GM18868 (cell line): ENCODE data around the gene RNF223.
"Not testable (repeated sequence)": the region's sequence is repeated elsewhere in the genome, so short reads cannot be mapped to it uniquely, and the experiment has no call there.

ENCODE experiments used
- ATAC-seq: cut with Tn5 transposase; IDR thresholded peaks from one replicate; pipeline ENCODE4 v1.9.1; 2021; ENCODE audit warnings: mild to moderate bottlenecking, moderate library complexity; ENCODE audit not compliant: unreplicated experiment

RNF223 gene

DNA sequence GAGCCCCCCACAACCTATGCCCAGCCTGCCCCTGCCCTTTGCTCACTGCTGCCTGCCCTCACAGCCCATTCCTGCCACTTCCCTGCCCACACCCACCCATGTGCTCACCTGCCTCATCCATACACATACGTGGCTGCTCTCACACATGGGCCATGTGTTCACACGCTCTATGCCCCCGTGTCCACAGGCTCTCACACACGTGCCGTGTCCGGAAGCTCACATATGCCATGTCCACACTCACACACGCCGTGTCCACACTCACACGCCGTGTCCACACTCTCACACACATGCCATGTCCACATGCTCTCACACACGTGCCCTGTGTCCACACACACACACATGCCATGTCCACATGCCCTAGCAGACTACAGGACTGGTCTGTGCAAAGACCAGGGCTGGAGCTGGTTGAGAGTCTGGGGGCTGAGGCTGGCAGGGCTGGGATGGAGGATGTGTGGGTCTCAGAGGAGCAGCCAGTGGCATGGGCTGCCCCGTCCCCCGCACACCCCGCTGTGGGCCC, 583 bp upstream of the RNF223 start:
- no peak for ATAC-seq

- no peak for ATAC-seq
These were observed 1.0 kb downstream of the RNF223 start for GRCh38 chr1:1072849-1073742.

GRCh38 chr1:1072299-1072848, 1.7 kb downstream of the RNF223 start:
- no peak for ATAC-seq

DNA sequence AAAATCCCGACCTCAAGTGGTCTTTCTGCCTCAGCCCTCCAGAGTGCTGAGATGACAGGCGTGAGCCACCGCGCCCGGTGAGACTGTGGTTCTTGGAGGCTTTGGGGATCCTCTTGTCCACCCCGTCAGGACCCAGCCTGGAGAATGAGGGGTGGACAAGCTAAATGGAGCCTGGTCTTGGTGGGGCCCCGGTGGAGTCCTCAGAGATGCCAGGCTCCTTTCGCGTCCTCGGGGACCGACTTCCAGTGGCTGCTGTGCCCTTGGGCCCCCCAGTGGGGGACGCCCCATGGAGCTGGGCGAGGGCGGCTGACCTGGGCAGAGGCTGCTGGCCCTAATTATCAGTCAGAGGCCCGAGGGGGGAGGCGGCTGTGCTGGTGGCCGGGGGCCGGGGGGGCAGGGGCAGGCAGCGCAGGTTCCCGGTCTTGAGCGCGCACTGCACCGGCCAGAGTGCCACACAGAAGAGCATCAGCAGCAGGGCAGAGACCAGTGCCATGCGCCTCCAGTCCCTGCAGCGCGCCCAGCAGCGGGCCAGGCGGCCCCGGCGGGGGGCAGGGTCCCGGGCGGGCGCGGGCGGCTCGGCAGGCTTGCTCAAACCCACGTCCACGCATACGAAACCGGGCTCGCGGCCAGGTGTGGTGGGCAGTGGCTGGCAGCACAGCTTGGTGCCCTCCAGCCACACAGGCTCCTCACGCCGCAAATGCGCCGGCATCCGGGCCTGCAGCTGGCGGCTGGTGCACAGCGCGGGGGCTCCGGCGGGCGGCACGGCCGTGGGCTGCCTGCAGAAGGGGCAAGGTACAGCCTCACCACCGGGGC, 2.4 kb downstream of the RNF223 start:
- no peak for ATAC-seq

DNA sequence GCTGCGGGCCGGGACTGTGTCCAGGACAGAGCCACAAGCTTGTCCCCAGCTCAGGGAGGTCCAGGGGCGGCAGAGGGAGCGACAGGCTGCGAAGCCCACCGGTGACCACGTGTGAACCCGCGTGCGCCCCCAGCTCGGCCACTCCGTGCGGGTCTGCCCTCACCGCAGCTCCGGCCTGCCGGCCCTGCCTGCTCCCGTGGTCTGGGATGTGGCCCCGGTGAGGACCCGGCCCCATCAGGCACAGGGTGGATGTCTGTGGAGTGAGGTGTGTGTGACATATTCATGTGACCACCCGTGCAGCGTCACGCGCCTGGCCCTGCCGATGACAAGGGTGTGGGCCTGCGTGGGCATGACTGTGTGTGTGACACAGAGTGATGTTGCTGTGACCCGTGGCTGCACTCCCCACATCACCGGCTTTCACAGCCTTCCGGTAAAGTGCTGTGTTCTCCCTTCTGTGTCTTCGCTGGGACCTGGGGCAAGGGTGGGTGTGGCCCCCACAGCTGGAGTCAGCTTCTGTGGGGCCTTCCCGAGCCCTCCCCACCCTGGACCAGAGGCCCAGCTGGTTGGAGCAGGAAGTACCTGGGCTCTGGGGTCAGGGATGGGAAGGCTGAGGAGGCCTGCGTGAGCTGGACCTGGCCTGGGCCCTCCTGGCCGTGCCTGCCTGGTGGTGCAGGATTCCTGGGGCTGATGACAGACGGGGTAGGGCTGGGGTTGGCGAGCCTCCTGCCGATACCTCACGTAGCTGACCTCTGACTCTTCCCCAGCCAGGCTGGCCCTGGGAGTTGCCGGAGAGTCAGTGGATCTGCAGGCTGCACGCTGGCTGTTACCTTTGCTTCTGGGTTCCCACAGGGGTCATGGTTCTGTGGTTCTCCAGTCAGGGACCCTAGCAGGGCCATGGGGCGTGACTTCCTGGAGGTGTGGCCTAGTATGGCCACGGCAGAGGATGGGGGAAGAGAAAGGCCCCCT, 4.1 kb downstream of the RNF223 start:
- no peak for ATAC-seq

DNA sequence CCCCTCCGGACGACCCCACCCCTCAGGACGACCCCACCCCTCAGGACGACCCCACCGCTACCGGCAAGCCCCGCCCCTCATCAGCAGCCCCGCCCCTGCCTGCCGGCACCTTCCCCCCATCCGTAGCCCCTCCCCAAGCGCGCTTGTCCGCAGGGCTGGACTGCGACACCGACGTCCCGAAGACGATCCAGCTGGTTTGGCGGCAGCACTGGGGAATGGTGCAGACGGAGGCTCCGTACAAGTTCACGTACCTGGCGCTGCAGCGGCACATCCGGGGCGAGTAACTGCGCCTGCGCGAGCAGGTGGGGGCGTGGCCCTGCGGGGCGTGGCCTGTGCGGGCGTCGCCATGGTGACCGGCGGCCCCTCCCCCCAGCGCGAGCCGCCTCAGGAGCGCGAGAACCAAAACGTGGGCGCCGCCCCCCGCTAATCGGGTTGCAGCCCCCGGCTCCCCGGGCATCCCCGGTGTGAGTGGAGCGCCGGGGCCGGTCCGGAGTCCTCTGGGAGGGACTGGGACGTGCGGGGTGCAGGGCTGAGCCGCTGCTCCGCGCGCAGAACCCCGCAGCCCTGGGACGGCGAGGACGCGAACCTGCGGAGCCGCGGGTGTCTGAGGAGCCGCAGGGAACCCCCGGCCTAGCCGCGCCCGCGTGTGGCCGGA, 4.9 kb downstream of the RNF223 start:
- peak; percentile 49 for ATAC-seq

GRCh38 chr1:1068517-1069055, 5.5 kb downstream of the RNF223 start:
- no peak for ATAC-seq

- ATAC-seq: no peak
These were observed 6.1 kb downstream of the RNF223 start for GRCh38 chr1:1067860-1068516.

DNA sequence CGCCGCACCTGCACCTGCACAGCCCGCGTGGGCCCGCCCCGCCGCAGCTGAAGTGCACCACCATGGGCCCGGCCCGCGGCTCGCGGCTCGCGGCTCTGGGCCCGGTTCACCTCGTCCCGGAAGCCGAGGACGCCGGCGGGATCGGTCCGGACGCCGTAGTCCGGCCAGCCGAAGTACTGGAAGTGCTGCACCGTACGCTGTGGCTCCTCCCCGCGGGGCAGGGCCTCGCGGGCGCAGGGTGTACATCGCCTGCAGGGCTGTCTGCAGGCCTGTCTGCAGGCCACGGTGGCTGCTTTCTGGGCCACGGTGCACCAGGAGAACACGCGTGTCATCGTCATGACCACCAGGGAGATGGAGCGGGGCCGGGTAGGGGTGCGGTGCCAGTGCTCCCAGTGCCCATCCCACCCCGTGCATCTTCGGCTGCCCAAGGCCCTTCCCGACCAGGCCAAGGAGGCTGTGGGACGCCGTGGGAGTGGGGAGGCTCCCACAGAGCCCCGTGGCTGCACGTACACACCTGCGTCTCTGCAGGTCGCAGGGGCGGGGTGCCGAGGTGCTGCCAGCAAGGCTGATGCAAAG, 6.7 kb downstream of the RNF223 start:
- no peak for ATAC-seq

- ATAC-seq: no peak
These were observed 7.5 kb downstream of the RNF223 start for GRCh38 chr1:1066403-1067283.

DNA sequence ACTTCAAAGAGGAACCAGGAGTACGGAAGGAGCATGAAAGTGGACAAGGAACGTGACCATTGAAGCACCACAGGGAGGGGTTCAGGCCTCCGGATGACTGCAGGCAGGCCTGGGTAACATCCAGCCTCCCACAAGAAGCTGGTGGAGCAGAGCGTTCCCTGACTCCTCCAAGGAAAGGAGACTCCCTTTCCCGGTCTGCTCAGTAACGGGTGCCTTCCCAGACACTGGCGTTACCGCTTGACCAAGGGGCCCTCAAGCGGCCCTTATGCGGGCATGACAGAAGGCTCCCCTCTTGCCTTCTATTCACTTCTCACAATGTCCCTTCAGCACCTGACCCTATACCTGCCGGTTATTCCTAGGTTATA, 8.2 kb downstream of the RNF223 start:
- ATAC-seq: not testable (repeated sequence)

DNA sequence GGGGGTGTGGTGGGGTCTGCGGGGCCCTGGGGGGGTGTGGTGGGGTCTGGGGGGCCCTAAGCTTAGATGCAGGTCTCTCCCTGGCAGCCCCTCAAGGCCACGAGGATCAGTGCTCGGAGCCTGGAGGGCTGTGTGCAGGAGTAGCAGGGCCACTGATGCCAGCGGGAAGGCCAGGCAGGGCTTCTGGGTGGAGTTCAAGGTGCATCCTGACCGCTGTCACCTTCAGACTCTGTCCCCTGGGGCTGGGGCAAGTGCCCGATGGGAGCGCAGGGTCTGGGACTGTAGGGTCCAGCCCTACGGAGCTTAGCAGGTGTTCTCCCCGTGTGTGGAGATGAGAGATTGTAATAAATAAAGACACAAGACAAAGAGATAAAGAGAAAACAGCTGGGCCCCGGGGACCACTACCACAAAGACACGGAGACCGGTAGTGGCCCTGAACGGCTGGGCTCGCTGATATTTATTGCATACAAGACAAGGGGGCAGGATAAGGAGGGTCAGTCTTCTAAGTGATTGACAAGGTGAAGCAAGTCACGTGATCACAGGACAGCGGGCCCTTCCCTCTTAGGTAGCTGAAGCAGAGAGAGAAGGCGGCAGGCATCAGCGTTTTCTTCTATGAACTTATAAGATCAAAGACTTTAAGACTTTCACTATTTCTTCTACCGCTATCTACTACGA, 8.7 kb downstream of the RNF223 start:
- ATAC-seq: no peak

GRCh38 chr1:1063945-1064831, 9.9 kb downstream of the RNF223 start:
- peak; percentile 64 for ATAC-seq

DNA sequence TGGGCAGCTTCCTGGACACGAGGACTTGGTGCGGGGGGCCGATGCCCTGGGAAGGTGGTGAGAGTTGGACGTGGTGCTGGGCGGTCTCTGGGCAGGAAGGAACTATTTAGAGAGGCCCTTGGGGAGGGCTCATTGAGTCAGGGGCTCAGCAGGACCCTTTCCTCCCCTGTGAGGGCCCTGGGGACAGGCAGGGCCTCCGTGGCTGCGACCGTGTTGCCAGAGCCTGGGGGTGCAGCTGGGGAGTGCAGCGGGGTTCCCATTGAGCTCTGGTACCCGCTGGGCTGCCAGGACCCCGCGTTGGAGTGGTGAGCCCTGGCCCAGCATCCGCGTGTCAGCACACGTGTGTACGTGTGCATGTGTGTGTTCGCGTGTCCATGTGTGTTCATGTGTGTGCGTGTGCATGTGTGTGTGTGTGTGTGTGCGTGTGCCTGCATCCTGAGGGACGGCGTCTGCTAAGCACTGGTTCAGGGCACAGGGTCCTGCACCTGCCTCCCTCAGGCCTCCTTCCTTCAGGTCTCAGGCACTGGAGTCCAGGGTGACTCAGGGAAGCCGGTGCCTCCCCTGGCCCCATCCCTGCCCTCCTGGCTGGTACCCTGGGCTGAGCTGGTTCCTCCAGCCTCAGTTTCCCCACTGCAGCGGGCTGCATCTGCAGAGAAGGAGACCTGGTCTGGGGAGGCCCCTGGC, 10.7 kb downstream of the RNF223 start:
- ATAC-seq: no peak

GRCh38 chr1:1062348-1063163, 11.6 kb downstream of the RNF223 start:
- ATAC-seq: no peak
